Limb (tissue), 2 donors: ENCODE measurements around the gene ARHGAP9.
"Not testable (repeated sequence)": the region's sequence is repeated elsewhere in the genome, so short reads cannot be mapped to it uniquely, and the experiment has no call there.

ENCODE experiments used
- DNase-seq, 2 donors: peaks; one replicate each; pipeline ENCODE4 v3.0.0-alpha.2; 2016; ENCODE audit errors: extremely low spot score in 2 of 2

ARHGAP9 gene

GRCh38 chr12:57439762-57440266, 39.9 kb downstream of the ARHGAP9 start:
- no peak for DNase-seq

GRCh38 chr12:57438400-57438799, 41.3 kb downstream of the ARHGAP9 start:
- DNase-seq: no peak

GRCh38 chr12:57435293-57435692, 44.4 kb downstream of the ARHGAP9 start:
- no peak for DNase-seq

GRCh38 chr12:57434517-57435223, 45.0 kb downstream of the ARHGAP9 start, which contains the start of gene INHBC:
INHBC (plus strand) TSS chr12:57434784; CDS start chr12:57434887, 103 bp downstream.
- no peak for DNase-seq

GRCh38 chr12:57433370-57433769, 46.3 kb downstream of the ARHGAP9 start:
- DNase-seq: no peak

- DNase-seq: no peak
Observed at GRCh38 chr12:57431654-57432188, 47.9 kb downstream of the ARHGAP9 start.

- peak; percentile 97 to 98 for DNase-seq
Observed at GRCh38 chr12:57430931-57431566, 48.6 kb downstream of the ARHGAP9 start, which contains the start of gene R3HDM2. R3HDM2 (minus strand) TSS chr12:57431043; CDS start chr12:57310428, 120,615 bp downstream.

- DNase-seq: peak in 1 of 2 donors; percentile 34
Observed at GRCh38 chr12:57430112-57430930, 49.3 kb downstream of the ARHGAP9 start.

GRCh38 chr12:57429473-57430111, 50.1 kb downstream of the ARHGAP9 start:
- peak in 1 of 2 donors; percentile 4 for DNase-seq

GRCh38 chr12:57428965-57429364, 50.7 kb downstream of the ARHGAP9 start:
- no peak for DNase-seq

- not testable (repeated sequence) for DNase-seq
Observed at GRCh38 chr12:57426948-57427347, 52.7 kb downstream of the ARHGAP9 start.
